Activated gamma-delta T cell (primary cell): ENCODE data around the gene ADCY9.

Experiments
- DNase-seq: peaks from one replicate; lab custom pipeline; 2025; lab: John Stamatoyannopoulos, UW

The ADCY9 gene

GRCh38 chr16:4123616-4124300 is 7.5 kb upstream of the ADCY9 start:
- no peak for DNase-seq

GRCh38 chr16:4120176-4120575 is 3.9 kb upstream of the ADCY9 start:
- DNase-seq, result no peak

DNA sequence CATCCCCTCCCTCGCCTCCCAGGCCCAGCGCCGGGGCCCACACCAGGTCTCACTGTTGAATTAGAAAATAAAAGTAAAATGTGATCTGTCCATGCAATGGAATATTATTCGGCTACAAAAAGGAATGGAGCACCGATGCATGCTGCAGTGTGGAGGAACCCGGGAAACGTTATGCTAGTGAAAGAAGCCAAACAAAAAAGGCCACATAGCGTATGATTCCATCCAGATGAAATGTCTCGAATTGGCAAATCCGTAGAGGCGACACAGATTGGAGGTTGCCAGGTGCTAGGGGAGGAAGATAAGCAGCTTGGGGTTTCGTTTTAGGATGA is 972 bp upstream of the ADCY9 start:
- no peak for DNase-seq

DNA sequence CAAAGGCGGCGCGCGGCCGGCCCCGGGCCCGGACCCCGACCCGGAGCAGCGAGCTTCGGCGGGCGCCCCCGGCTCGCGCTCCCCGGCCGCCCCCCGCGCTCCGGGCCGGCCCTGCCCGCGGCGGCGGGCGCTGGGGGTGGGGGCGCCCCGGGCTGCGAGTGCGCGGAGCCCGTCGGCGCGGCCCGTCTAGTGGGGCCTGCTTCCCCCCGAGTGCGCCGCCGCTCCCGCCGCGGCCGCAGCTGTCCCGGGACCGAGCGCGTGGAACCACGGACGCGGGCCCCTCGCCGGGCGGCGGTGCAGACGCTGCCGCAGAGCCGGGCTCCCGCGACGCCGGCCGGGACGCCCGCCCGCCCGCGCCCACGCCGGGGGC is 308 bp downstream of the ADCY9 start:
- no peak for DNase-seq

DNA sequence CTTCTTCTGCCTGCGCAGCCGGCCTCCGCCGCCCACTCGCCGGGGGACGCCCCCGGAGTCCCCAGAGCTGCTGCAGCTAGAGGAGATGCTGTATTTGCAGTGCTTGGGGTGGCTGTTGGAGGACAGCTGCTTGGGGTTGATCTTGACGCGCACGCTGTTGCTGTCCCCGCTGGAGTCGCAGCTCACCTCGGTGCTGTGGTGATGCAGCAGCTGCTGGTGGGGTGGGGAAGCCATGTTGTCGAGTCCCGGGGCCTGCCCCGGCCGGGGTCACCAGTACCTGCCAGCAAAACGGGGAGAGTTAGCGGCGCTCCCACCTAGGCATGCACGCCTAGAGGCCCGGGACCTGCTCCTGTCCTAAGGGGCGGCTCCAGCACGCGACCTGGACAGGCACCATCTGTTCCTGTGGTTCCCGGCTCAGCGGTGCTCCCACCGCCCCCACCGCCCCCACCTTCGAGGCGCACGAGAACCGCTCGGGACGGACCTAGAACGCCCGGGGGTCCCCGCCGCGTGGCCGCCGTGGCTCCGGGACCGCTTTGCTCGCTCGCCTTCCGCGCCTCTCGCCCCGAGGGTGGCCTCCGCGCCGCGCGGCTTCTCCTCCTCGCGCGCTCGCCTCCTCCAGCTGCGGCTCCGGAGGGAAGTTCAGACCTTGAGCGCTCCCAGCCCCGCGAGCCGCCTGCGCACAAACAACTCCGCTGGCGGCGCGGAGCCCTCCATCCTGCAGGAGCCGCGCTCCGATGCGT is 863 bp downstream of the ADCY9 start:
- no peak for DNase-seq

DNA sequence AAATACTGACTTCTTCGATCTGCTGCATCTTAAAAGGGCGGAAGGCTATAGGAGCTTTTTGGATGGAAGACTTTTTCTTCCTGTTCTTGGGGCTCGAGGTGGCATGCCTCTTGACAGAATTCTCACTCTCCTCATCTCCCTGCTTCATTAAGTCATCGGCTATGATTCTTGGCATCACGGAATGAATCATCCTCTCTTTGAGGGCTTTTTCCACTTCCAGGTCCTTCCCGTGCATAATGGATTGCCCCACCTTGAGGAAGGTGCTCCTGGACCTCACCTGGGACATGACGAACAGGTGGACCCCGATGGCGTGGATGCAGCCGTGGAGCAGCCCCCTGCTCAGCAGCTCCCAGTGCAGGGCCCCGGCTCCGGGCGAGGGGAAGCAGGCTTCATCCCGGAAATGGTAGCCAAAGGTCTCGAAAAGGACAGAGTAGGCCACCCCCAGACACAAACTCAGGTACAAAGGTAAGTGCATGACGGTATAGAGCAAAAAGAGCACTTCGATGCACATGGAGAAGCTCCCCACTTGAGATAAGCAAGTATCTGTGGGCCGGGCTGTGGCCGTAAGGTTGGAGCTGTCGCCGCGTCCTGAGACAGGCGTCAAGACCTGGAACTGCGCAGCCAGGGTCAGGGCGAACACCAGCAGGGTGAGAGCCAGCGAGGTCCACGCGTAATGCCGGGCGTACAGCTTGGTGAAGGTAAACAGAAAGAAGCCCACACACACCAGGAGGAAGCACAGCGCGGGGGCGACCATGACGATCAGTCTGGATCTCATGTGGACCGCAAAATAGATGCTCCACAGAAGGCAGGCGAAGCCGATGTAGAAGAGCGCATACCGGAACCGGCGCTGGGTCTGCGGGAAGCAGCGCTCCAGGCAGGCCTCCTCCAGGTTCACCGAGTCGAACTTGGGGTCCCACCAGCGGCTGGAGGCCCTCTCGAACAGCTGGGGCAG is 1.7 kb downstream of the ADCY9 start:
- no peak for DNase-seq

- no peak for DNase-seq
These were observed 2.6 kb downstream of the ADCY9 start for GRCh38 chr16:4113358-4114256.

- DNase-seq, result no peak
These were observed 4.2 kb downstream of the ADCY9 start for GRCh38 chr16:4111748-4112696.

GRCh38 chr16:4110680-4111079 is 5.6 kb downstream of the ADCY9 start:
- no peak for DNase-seq

DNA sequence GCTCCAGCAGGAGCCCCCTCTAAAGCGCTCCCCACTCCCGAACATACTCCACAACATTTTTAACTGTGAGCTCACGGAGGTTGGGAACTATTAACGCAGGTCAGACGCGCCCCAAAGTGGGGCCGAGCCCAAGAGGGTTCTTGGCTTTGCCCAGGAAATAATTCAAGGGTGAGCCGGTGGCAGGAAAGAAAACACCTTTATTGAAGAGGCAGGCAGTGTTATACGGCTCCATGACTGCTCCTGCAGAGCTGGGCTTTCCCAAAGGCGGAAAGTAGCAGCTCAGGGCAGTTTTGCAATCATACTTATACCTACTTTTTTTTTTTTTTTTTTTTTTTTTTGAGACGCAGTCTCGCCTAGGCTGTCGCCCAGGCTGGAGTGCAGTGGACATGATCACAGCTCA is 6.2 kb downstream of the ADCY9 start:
- DNase-seq, result no peak

- DNase-seq, result no peak
These were observed 6.9 kb downstream of the ADCY9 start for GRCh38 chr16:4109250-4109736.

DNA sequence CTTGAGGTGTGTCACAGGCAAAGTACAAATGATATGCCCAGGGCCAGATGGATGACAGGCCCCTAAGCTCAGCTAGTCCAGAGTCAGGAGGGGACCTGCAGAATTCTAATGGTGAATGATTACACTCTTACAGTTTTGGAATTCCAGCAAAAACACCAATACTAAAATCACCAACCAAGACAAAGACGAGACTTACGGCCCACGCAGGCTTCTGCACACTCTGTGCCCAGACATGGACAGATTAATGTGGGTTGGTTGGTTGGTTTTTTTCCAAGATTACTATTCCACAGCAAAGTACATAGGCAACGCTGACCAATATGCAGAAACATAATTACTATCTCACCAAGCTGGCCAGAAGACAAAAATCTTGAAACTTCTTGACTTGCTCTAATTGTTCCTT is 9.7 kb downstream of the ADCY9 start:
- no peak for DNase-seq

DNA sequence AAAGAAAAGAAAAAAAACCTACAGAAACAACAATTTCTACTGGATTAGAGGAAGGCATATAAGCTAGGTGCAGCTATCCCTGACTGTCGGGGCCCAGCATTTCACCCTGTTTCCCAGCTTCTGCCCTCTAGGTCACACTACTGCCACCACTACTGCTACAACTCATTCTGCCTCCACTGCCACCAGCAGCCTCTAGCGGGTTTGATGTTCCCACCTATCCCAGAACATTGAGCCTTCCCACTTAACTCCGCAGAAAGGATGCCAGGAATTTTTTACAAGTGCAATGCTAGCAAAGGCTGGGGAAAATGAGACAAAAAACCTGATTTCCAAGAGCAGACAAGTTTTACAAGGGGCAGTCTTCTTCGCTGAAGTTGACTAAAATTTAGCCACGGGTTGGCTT is 10.4 kb downstream of the ADCY9 start:
- no peak for DNase-seq

- no peak for DNase-seq
These were observed 12.5 kb downstream of the ADCY9 start for GRCh38 chr16:4103745-4104144.

- no peak for DNase-seq
These were observed 14.6 kb downstream of the ADCY9 start for GRCh38 chr16:4101421-4102219.

GRCh38 chr16:4098501-4098900 is 17.7 kb downstream of the ADCY9 start:
- no peak for DNase-seq

DNA sequence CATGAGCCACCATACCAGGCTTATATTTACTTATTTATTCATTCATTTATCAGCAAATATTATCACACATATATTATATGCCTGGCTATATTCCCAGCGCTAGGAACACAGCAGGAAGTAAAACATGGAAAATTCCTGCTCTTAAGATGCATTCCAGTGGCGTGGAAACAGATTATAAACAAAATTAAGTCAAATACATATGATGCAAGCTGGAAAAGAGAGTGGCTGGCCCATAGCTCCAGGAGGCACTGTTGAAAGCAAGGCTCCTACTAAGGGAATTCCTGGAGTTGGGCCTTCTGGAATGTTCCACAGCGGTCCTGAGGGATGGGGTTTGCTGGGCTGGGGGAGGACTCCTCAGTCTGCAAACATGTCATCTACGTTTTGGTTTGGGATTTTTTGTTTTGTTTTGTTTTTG is 18.4 kb downstream of the ADCY9 start:
- no peak for DNase-seq

DNA sequence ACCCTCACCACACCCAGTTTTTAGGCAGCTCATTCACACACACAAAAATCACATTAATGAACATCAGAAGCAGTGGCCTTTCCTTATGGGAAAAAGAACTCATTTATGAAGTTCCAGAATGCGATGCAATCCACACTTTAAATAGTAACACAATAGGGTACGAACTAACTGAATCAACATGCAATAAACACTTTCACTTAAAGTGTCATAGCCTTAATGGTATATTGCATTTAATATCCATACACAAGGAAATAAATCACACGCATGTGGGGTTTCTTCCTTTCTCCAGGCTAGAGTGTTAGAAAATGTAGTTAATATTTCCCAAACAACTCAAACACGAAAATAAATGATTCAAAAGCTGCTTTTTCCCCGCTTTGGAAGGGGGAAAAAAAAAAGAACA is 19.7 kb downstream of the ADCY9 start:
- DNase-seq, result no peak

GRCh38 chr16:4094127-4094773 is 22.0 kb downstream of the ADCY9 start:
- DNase-seq, result no peak
